Fibroblast of skin of right biceps (primary cell): ENCODE measurements around the gene XAB2.
"Not testable (repeated sequence)": the region's sequence is repeated elsewhere in the genome, so short reads cannot be mapped to it uniquely, and the experiment has no call there.

Experiments used
- DNase-seq: peaks from one replicate; pipeline ENCODE4 v3.0.0-alpha.2; 2013

The XAB2 gene

DNA sequence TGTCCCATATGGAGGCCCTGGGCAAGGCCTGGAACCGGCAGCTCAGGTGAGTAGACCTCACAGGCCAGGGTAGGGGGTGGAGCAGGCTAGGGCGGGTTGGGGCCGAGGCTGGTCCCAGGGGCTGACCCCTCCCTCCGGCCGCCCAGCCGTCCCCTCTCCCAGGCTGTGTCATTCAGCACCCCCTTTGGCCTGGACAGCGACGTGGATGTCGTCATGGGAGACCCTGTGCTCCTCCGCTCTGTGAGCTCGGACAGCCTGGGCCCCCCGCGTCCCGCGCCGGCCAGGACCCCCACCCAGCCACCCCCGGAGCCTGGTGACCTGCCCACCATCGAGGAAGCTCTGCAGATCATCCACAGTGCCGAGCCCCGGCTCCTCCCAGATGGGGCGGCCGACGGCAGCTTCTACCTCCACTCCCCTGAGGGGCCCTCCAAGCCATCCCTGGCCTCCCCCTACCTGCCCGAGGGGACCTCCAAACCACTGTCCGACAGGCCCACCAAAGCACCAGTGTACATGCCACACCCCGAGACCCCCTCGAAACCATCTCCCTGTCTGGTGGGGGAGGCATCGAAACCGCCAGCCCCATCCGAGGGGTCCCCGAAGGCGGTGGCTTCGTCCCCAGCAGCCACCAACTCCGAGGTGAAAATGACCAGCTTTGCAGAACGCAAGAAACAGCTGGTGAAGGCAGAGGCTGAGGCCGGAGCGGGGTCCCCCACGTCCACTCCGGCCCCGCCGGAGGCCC, 17.6 kb downstream of the XAB2 start:
- no peak for DNase-seq

DNA sequence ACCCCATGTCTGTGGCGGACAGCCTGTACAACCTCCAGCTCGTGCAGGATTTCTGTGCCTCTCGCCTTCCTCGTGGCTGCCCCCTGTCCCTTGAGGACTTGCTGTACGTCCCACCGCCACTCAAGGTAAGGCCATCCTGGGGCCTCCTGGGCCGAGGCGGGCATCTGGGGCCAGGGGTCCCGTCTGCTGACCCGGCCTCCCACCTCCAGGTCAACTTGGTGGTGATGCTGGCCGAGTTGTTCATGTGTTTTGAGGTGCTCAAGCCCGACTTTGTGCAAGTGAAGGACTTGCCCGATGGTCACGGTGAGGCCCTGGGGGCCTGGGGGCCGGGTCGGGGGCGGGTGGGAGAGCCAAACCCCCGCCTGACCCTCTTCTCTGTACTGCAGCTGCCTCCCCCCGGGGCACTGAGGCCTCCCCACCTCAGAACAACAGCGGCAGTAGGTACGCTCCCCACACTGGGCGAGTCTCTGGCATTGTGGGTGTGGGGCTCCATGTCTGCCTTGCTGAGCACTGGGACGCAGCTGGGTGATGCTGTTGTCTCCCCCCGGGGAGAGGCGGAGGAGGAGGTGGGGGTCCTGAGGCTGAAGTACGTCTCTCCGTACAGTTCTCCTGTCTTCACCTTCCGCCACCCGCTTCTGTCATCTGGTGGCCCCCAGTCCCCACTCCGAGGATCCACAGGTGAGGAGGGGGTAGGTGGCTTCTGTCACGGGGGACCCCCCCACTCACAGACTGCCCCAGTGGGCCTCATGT, 18.7 kb downstream of the XAB2 start:
- DNase-seq = no peak

DNA sequence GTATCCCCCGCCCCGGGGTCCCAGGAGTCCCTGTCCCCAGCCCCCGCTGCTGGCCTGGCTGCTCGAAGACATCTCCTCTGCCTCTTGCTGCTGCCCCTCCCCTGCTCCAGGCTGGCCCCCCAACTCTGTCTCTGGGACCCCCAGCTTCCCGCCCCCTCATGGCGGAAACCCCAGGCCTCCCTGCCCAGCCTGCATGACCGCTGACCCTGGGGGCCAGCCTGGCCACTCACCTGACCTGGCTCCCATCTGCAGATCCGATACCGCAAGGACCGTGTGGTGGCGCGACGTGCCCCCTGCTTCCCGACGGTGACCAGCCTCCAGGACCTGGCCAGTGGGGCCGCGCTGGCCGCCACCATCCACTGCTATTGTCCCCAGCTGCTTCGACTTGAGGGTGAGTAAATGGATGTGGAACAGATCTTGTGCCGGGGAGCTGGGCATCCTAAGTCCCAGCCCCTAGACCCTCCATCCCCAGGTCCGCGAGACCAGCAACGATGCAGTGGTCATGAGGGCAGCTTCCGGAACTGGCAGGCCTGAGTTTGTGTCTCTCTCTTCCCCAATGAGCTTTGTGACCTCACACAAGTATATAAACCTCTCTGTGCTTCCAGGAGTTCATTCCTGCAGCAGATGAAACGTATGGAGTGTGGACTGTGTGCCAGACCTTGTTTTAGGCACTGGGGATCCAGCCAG, 21.3 kb downstream of the XAB2 start:
- DNase-seq = no peak

DNA sequence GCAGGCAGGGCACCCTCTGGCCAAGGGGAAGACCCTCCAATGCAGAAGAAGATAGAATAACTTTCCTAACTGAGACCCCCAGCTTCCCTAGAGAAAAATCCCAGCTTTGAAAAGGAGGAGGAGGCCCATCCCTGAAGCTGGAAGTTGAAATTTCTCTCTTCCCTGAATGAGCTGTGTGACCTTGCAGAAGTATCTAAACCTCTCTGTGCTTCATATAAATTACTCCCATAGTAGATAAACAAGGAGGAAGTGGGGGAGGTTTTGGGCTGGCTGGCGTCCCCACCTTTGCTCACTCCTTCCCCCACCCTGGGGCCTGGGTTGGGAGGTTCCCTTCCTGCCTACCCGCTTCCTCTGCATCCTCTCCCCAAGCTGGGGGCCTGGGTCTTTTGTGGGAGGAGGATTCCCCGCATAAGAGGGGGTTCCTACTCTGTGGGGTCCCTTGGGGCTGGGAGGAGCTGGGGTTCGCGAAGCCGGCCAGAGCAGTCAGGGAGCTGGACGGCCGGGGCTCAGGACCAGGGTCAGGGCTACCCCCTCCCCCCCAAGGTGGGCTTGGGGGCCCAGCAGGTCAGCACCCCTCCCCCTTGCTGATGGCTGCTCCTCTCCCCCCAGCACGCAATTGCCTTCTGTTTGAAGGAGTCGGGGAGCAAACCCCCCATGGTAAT, 22.0 kb downstream of the XAB2 start:
- no peak for DNase-seq

DNA sequence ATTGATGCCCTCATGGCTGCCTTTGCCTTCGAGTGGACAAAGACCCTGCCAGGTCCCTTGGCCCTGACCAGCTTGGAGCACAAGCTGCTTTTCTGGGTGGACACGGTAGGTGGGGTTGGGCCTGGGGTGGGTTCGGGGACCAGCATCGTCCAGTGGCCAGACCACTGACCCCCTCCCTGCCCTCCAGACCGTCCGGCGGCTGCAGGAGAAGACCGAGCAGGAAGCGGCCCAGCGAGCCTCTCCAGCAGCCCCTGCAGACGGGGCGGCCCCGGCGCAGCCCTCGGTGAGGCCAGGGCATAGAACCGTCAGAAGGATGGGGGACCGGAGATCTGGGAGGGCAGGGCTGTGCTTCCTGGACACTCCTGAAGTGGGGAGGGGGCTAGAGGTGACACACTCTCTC, 23.1 kb downstream of the XAB2 start:
- DNase-seq = no peak

DNA sequence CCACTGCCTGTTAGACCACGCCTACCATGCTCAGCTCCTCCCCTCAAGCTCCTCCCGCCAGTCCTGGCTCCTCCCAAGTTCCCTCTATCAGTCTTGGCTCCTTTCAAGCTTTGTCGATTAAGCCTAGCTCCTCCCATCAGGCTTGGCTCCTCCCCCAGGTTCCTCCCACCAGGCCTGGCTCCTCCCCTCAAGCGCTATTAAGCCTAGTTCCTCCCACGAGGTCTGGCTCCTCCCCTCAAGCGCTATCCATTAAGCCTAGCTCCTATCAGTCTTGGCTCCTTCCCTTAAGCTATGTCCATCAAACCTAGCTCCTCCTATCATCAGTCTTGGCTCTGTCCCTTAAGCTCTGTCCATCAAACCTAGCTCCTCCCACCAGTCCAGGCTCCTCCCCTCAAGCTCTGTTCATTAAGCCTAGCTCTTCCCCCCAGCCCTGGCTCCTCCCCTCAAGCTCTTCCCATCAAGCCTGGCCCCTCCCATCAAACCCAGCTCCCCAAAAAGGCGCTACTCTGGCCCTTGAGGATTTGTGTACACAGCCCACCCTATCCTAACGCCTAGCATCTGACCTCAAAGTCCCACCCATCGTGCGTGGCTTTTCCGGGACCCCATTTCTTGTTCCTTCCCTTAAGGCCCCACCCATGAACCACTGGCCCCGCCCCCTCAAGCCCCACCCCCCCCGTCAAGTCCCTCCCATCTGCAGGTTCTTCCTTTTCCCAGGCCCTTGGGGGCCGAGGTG, 23.7 kb downstream of the XAB2 start:
- DNase-seq = peak; percentile 16

DNA sequence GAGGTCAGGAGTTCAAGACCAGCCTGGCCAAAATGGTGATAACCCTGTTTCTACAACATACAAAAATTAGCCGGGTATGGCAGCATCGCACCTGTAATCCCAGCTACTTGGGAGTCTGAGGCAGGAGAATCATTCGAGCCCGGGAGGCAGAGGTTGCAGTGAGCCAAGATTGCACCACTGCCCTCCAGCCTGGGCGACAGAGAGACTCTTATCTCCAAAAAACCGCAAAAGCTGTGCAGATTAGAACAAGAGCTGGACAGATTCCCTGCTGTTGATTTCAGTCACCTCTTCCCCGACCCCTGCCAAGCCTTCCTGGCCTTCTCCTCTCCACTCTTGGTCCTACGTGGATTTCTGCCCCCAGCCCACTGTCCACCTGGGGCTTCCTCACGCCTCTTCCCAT, 25.4 kb downstream of the XAB2 start:
- DNase-seq = no peak

DNA sequence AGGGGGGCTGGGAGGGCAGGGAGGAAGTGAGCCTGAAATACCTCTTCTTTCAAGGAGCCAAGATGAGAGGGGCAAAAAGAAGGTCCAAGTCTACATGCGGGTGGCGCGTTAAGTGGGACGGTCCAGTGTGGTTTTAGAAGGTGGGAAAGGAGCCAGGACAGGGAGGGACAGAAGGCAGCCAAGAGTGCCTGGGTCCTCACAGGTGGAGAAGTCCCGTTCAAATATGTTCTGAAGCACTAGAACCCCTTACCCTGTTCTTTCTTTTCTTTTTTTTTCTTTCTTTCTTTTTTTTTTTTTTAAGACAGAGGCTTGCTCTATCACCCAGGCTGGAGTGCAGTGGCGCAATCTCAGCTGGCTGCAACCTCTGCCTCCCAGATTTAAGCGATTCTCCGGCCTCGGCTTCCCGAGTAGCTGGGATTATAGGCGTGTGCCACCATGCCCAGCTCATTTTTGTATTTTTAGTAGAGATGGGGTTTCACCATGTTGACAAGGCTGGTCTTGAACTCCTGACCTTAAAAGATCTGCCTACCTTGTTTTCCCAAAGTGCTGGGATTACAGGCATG, 26.3 kb downstream of the XAB2 start:
- DNase-seq = no peak

DNA sequence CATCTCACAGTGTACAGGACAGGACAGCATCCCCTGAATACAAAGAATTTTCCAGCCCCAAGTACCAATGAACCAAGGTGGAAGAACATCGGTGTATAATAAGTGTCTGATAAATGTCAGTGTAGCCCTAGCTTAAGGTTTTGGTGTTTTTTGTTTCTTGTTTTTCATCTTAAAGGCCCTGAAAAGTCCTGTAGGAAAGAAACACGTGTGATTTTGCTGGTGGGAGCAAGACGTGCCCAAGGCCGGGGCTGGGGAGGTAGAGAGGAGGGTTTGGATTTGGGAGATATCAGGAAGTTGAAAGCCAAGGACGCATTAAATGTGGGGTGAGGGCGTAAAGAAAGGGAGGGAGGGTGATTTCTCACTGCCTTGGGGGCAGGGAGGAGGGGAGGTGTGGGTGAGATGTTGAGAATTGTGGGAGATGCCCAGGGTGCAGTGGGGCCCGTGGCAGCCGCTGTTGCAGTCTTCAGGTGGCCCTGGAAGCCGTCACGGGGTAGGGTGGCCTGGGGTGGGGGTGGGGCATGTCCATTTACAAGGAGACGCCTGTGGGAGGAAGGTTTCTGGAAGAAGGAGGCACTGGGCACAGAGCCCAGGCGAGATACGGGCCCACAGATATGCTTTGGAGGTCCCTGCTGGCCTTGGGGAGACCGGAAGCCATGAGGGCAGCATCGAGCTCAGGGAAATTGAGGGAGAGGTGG, 27.0 kb downstream of the XAB2 start:
- DNase-seq = no peak

DNA sequence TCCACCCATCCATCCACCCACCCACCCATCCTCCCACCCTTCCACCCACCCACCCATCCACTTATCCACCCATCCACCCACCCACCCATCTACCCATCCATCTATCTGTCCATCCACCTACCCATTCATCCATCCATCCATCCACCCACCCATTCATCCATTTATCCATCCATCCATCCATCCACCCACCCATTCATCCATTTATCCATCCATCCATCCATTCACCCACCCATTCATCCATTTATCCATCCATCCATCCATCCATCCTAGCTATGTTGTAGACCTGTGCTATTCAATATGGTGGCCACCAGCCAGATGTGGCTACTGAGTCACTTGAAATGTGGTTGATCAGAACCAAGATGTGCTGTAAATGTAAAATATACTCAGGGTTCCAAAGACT, 28.6 kb downstream of the XAB2 start:
- DNase-seq = no peak

DNA sequence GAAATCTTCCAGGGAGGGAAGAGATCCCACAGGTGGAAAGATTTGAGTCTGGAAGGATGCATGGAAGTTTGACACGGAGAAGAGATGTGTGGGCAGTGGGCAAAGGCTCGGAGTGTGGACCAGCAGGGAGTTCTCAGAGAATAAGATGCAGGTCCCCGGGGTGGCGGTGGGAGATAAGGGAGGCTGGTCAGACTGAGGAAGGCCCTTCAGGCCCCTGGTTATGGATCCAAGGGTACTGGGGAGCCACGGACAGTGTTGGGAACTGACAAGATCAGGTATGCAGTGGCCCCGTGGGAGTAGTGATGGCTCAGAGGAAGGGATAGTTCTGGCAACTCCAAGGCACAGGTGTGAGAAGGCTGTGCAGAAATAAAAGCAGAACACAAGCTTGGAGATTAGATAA, 31.2 kb downstream of the XAB2 start:
- DNase-seq = no peak

DNA sequence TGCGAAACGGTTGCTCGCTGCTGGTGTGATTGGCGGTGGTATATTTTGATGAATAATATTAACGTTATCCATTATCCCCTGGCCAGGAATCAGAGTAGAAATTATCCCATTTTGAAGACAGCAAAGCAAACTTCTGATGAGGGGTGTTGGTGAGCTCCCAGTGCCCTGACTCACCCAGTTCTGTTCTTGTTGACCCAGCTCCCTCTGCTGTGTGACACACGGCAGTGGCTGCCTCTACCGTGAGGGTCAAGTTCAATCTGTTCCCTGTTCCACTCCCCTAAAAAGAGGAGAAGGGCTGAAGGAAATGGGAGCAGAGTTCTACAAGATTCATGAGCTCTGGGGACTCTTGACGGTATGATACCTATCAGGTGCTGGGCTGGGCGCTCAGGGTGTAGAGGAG, 31.7 kb downstream of the XAB2 start:
- no peak for DNase-seq

DNA sequence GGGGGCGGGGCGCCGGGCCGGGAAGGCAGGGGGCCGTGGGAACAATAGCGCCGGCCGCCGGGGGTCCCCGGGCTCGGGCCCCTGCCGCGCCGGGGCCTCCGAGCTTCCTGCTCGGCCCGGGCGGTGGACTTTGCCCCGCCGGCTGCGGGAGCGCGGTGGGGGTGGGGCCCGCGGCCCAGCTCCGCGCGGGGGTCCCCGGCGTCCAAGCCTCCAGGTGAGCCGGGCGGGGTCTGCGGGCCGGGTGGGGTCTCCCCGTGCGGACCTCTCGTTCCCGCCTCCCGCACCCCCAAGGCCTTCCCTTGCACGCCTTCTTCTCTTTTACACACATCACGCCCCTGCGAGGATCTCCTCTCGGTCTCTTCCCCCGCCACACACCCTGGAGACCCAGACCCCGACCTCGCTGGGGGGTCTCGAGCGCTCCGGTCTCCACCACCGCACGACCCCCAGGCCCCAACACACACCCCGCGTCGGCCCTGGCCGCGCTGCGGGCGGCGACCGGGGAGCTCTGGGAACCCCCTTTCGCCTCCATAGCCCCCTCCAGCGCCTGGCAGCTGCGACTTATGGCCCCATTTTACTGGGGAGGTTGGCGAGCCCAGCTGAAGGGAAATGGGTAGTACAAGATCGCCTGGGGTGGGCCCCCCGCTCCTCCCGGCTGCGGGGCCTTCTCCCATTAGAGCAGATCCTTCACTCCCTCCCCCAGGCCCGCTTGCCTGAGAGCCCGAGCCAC, 33.0 kb downstream of the XAB2 start:
- DNase-seq = no peak

DNA sequence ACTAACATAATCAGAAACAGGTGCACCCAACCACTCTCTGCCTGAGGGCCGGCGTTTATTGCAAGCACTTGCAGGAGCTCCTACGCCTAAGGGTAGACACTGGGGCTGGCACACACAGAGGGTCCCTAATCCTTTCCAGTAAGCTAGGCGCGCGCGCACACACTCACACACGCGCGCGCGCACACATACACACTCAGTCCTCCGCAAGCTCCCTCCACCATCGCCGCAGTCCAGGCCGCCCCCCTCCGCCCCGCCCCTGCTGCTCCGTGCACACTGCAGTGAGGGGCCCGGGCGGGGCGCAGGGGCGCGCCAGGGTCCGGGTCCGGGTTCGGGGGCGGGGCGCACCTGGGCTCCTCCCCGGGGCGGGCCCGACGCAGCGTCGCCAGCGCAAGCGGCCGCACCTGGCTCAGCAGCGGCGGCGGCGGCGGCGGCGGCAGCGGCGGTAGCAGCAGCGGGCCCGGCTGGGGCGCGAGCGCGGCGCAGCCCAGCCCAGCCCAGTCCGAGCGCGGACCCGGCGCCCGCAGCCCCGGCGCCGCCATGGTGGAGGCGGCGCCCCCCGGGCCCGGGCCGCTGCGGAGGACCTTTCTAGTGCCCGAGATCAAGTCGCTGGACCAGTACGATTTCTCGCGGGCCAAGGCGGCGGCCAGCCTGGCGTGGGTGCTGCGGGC, 33.7 kb downstream of the XAB2 start, which contains the start of gene CAMSAP3:
Gene CAMSAP3 (plus strand): TSS at position 398 of the 668 bp plus-strand sequence. CDS start 140 bp downstream, at position 538.
- DNase-seq = peak; percentile 6

DNA sequence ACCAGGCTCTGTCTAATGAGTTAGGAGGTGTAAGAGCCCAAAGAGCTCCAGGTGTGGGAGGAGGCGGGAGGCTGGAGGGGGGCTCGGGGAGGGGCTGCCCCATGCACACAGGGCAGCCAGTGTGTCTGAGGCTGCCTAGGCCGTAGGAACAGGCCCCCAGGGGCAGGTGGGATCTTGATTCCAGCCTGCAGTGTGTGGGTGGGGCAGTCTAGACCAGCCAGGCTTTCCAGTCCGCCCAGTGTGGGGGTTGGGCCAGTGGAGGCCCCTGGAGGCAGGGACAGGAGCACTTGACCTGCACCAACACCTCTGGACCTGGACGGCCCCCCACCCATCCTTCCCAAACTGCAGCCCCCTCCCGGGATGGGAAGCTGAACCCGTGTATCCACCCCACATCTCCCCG, 39.1 kb downstream of the XAB2 start:
- DNase-seq = no peak

DNA sequence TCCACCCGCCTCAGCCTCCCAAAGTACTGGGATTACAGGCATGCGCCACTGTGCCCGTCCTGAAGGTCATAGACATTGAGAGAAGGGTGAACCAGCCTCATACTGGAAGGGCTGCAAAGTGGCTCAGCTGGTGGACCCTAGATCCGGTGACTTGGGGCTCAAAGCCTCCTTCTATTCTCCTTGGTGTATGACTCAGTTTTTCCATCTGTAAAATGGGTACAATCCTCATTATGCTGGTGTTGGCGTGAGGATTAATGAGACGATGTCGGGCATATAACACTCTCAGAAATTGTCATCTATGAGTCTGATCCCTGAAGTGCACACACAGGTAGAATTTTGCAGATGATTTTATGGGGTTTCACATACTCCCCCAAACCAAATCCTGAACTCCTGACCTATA, 39.5 kb downstream of the XAB2 start:
- DNase-seq = no peak

DNA sequence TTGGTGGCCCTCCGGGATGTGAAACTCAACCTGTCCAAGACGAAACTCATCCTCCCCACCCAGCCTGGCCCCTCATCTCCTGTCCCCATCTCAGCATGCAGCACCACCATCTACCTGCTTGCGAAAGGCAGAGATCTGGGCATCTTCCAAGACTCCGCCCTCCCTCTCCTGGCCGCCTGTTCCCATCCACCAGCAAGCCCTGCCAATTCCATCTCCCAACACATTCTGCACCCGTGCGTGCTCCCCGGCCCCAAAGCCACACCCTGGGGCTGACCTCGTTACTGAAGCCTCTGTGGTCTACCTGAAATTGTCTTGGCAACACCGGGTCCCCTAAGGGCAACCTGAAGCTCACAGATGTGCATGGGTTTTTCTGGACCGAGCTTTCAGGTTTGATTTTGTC, 46.9 kb downstream of the XAB2 start:
- no peak for DNase-seq

DNA sequence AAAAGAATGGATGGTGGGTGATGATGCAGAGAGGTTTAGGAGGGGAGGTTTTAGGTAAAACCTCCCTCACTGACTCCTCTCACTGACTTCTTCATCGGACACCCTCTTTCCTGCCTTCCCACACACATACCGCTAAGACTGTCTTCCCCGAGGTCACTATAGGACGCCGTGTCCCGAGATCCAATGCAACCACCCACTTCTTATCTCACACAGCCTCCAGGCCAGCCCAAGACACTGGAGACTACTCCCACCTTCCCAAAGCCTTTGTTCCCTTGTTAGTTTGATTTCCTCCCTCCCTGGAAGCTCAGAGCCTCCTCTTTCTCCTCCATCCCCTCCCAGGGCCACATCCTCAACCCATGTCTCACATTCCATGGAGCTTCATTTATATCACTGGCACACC, 50.2 kb downstream of the XAB2 start:
- DNase-seq = no peak

DNA sequence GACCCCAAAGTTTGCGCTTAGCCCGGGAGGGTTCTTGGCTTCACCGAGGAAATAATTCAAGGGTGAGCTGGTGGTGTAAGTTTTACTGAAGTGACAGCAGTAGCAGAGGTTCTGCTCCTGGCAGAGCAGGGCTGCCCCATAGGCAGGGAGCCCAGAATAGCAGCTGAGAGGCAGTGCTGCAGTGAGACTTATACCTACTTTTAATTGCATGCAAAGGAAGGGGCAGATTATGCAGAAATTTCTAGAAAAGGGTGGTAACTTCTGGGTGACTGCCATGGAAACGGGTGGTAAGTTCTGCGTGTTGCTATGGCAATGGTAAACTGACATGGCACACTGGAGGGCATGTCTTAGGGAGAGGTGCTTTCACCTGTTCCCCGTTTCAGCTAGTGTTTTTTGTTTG, 51.2 kb downstream of the XAB2 start:
- no peak for DNase-seq

DNA sequence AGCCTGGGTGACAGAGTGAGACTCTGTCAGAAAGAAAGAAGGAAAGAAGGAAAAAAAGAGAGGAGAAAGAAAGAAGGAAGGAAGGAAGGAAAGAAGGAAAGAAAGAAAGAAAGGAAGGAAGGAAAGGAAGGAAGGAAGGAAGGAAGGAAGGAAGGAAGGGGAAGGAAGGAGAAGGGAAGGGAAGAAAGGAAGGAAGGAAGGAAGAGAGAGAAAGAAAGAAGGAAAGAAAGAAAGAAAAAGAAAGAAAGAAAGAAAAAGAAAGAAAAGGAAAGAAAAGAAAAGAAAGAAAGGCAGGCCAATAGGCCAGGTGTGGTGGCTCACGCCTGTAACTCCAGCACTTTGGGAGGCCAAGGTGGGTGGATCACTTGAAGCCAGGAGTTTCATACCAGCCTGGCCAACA, 51.9 kb downstream of the XAB2 start:
- DNase-seq = not testable (repeated sequence)
